Endothelial cell of umbilical vein (primary cell): Measurements from ENCODE around the gene VRK1. TPM values are rescaled to one million over a fixed set of nuclear protein-coding genes. Genes with fewer than 3 reads are reported as not detected.

Experiments used
- BruUV-seq: library from RNA; stranded (reverse); fragments of 400-500 nt; replicated peaks from 2 replicates; lab custom pipeline; 2021; lab: Mats Ljungman, UMichigan
- CTCF ChIA-PET: fragments of 300-600, 350-600 bp; sonication (Branson Sonifier 250); formaldehyde crosslinking; loops from one replicate; lab custom pipeline; 2021; ENCODE audit warnings: antibody characterized with exemption, inconsistent platforms; lab: Charles Lee
- POLR2A ChIA-PET: fragments of 300-600, 350-600 bp; sonication (Branson Sonifier 250); formaldehyde crosslinking; loops from one replicate; lab custom pipeline; 2021; ENCODE audit warnings: antibody characterized with exemption, inconsistent platforms; lab: Charles Lee
- DNase-seq: peaks from one replicate; pipeline ENCODE4 v3.0.0-alpha.2; 2011; ENCODE audit warnings: low read depth, low spot score
- FAIRE-seq: peaks from 2 replicates; lab custom pipeline; 2011; peaks lifted over from hg19 to GRCh38; lab: Jason Lieb, UNC
- H2AFZ ChIP-seq: 2 replicates; pipeline ENCODE4 v1.6.0; 2012; ENCODE audit warnings: low read depth, low read length, control low read depth, inconsistent platforms
- H3K27ac ChIP-seq: 2 replicates; pipeline ENCODE4 v1.5.1; 2011; ENCODE audit warnings: low read depth, mild to moderate bottlenecking, control low read depth, low read length, moderate library complexity; ENCODE audit not compliant: insufficient read depth
- H3K27me3 ChIP-seq, 2 experiments: 2 replicates each; pipeline versions ENCODE4 v1.6.0 to v1.6.1; 2011; ENCODE audit warnings: low read length in 2 of 2, mixed read lengths in 1 of 2; ENCODE audit not compliant: control insufficient read depth in 2 of 2, insufficient read depth in 2 of 2
- H3K36me3 ChIP-seq, 2 experiments: 2 replicates in 1 of 2; 3 replicates in 1 of 2; pipeline ENCODE4 v1.5.1; 2011; ENCODE audit warnings: low read length in 2 of 2, mild to moderate bottlenecking in 1 of 2, moderate library complexity in 1 of 2; ENCODE audit not compliant: control insufficient read depth in 2 of 2, insufficient read depth in 2 of 2; ENCODE audit errors: extremely low read depth in 1 of 2
- H3K4me1 ChIP-seq: 3 replicates; pipeline ENCODE4 v1.5.1; 2011; ENCODE audit warnings: mild to moderate bottlenecking, low read length; ENCODE audit not compliant: control insufficient read depth, insufficient read depth; ENCODE audit errors: extremely low read depth
- H3K4me2 ChIP-seq: 2 replicates; pipeline ENCODE4 v1.6.1; 2011; ENCODE audit warnings: low read length, control low read depth, mixed read lengths; ENCODE audit not compliant: insufficient read depth
- H3K4me3 ChIP-seq, 3 experiments: fragments of 200-600 bp in 1 of 3; sonication (generic), shearing (Covaris generic) in 1 of 3; replicated peaks in 1 of 3; 2 replicates each; pipeline ENCODE4 v1.5.1; 2011 to 2016; ENCODE audit warnings: control low read depth in 3 of 3, low read length in 3 of 3, mild to moderate bottlenecking in 2 of 3, inconsistent platforms in 1 of 3, low read depth in 1 of 3, moderate library complexity in 1 of 3; ENCODE audit not compliant: insufficient read depth in 1 of 3
- H3K79me2 ChIP-seq: 2 replicates; pipeline ENCODE4 v1.6.0; 2012; ENCODE audit warnings: low read length, inconsistent platforms; ENCODE audit not compliant: control insufficient read depth, insufficient read depth
- H3K9ac ChIP-seq: replicated peaks from 2 replicates; pipeline ENCODE3; 2011; ENCODE audit warnings: low read length, control low read depth; ENCODE audit not compliant: insufficient read depth; ENCODE audit errors: extremely low read depth
- H3K9me1 ChIP-seq: replicated peaks from 3 replicates; pipeline ENCODE4 v1.6.0; 2011; ENCODE audit warnings: mild to moderate bottlenecking, low read length; ENCODE audit not compliant: control insufficient read depth, insufficient read depth; ENCODE audit errors: extremely low read depth
- H3K9me3 ChIP-seq: replicated peaks from 2 replicates; pipeline ENCODE4 v1.5.1; 2012; ENCODE audit warnings: low read length, inconsistent platforms; ENCODE audit not compliant: control insufficient read depth, insufficient read depth
- H4K20me1 ChIP-seq: replicated peaks from 2 replicates; pipeline ENCODE3; 2011; ENCODE audit warnings: mild to moderate bottlenecking, low read length; ENCODE audit not compliant: control insufficient read depth, insufficient read depth; ENCODE audit errors: extremely low read depth
- FOS ChIP-seq: IDR thresholded peaks from 2 replicates; pipeline ENCODE4 v1.6.1; 2011; ENCODE audit warnings: mild to moderate bottlenecking, low read length, moderate library complexity, borderline replicate concordance; ENCODE audit not compliant: insufficient read depth
- POLR2A ChIP-seq: IDR thresholded peaks from 2 replicates; pipeline ENCODE4 v1.6.1; 2012; ENCODE audit warnings: low read depth, mild to moderate bottlenecking, control low read depth, low read length
- POLR2AphosphoS5 ChIP-seq: IDR thresholded peaks from 2 replicates; pipeline ENCODE4 v1.6.1; 2012; ENCODE audit warnings: low read depth, mild to moderate bottlenecking, control low read depth, low read length, moderate library complexity; ENCODE audit not compliant: insufficient read depth
- dilution Hi-C: fragments of 300-500 bp; cut with MboI; formaldehyde crosslinking; loops from one replicate; pipeline ENCODE4 v1.15.0; 2019; ENCODE audit warnings: low sequenced_read_pairs; ENCODE audit not compliant: extremely low pct_ligation_motif_present
- intact Hi-C: fragments of 100-400 bp; cut with micrococcal nuclease; formaldehyde crosslinking; loops from one replicate; pipeline ENCODE4 v1.10.0; 2022
- polyA plus RNA-seq, 4 experiments: library from polyadenylated mRNA; depleted of rRNA in 3 of 4; stranded (reverse) in 3 of 4; unstranded in 1 of 4; fragments of >200 nt; gene quantifications; 2 replicates each; pipeline versions ENCODE4 v1.2.1 to v1.2.3, GENCODE V29; 2011 to 2012; ENCODE audit warnings: missing spikeins in 1 of 4
- total RNA-seq: library from RNA; stranded (reverse); gene quantifications from 2 replicates; pipeline ENCODE4 v1.2.3, GENCODE V29; 2021

VRK1 gene
- total and polyA plus RNA-seq, 2 donors (not counting 3 experiments of a cell fraction or from before 2014, with no cell fraction given) = 7.1 to 31.7 TPM

DNA sequence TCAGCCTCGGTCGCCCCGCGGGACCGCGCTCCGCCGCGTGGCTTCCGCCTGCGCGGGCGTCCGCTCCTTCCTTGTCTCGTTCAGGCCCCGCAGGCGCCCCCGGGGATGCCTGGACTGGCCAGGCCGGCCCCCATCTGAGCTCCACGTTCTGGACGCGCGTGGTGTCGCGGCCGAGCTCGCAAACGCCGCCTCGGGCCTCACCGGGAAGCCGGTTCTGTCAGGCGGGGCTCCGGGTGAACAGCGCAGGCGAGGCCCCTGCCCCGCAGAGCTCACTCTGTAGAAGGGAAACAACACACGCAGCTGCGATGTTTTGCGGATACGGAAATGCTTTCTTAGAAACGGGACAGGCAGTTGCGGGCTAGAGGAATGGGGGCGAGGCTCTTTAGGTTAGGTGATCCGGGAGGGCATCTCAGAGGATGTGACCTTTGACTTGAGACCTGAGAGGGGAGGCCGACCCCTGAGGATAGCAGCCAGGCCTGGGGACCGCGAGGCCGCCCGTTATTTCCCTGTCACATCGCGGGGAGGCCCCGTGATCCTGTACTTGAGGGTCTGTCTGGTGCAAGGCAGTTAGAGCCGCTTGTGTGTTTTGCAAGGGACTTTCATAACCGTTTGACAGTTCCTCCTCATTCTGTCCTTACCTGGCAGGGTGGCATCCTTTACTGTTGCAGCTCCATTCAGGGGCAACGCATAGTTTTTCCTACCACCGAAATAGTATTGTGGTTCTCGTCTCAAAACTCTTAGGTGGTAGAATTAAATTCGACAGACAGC, 584 bp downstream of the VRK1 start:
- BruUV-seq = no TSS peak
- no peaks in the 10 kb centered on the region for H3K9me1 ChIP-seq
- H3K9me3 ChIP-seq = no peaks in the 10 kb centered on the region
- no peaks in the 10 kb centered on the region for H3K27me3 ChIP-seq
- peak overlapping the region; percentile 16 for H2AFZ ChIP-seq
- peak overlapping the region; percentile 64 for H3K9ac ChIP-seq
- peaks cover 50% of the 10 kb centered on the region for H3K79me2 ChIP-seq
- dilution Hi-C loops = no loop called here
- POLR2A ChIA-PET = no interaction called here
- peaks cover 10% of the 10 kb centered on the region for H3K4me1 ChIP-seq
- DNase-seq (peak; percentile 38), FAIRE-seq (no peak)
- H3K4me2 ChIP-seq = peak overlapping the region; percentile 49
- peak overlapping the region; percentile 38 to 93 (median 71) for H3K4me3 ChIP-seq
- no peaks in the 10 kb centered on the region for H4K20me1 ChIP-seq
- peak overlapping the region; percentile 46 for H3K27ac ChIP-seq
- CTCF ChIA-PET = interaction anchor here (1.2 to 2.8 kb wide), 3 partner anchors 35 to 212 kb away, joined by 4 to 21 read pairs (median 4); no protein-coding TSS in a partner anchor
- intact Hi-C loops = loop anchor here (1.0 to 5.0 kb wide), 3 partner anchors 55 to 295 kb away; partner anchors contain the start of gene PAPOLA
- H3K36me3 ChIP-seq = no peaks in the 10 kb centered on the region
- TF ChIP-seq POLR2A (no peak), POLR2AphosphoS5 (peak; percentile 35), FOS (no peak)

DNA sequence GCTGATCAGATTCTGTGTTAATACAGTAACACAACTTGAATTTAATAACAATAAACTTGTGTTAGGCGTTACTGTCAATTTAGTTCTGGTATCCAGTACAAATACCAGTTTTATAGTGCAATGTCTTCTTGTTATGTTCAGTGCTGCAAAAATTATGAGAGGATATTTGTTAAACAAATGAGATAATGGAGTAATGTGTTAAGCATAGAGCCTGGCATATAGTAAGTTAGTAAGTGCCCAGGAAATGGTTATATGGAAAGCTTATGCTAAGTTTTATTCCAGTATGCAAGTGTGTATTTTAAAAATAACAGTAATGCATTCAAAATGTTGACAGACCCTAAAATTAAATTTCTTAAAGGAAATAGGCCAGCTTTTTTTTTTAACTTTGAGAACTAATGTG, 1.8 kb downstream of the VRK1 start:
- Histone ChIP-seq H4K20me1 (no peaks in the 10 kb centered on the region), H3K27me3 (no peaks in the 10 kb centered on the region), H3K4me3 (peak overlapping the region in 1 of 3 experiments; percentile 71), H3K4me2 (peak overlapping the region; percentile 49), H3K79me2 (peaks cover 62% of the 10 kb centered on the region), H3K9ac (peak overlapping the region; percentile 64), H3K27ac (no peak overlapping the region), H2AFZ (no peak overlapping the region), H3K4me1 (peaks cover 10% of the 10 kb centered on the region), H3K36me3 (no peaks in the 10 kb centered on the region), H3K9me3 (no peaks in the 10 kb centered on the region), H3K9me1 (no peaks in the 10 kb centered on the region)
- FAIRE-seq = no peak
- DNase-seq = no peak
- no TSS peak for BruUV-seq
- TF ChIP-seq POLR2A = no peak
- intact Hi-C loops = loop anchor here (5.0 kb wide), 1 partner anchor 232 kb away; no protein-coding TSS in a partner anchor
- ChIA-PET CTCF (interaction anchor here (1.2 kb wide), 1 partner anchor 54 kb away, joined by 10 read pairs; no protein-coding TSS in a partner anchor), POLR2A (no interaction called here)
- dilution Hi-C loops = no loop called here
